ENCODE data around the gene MMP11.
"Not testable (repeated sequence)": the region's sequence is repeated elsewhere in the genome, so short reads cannot be mapped to it uniquely, and the experiment has no call there.

The MMP11 gene, protein sequence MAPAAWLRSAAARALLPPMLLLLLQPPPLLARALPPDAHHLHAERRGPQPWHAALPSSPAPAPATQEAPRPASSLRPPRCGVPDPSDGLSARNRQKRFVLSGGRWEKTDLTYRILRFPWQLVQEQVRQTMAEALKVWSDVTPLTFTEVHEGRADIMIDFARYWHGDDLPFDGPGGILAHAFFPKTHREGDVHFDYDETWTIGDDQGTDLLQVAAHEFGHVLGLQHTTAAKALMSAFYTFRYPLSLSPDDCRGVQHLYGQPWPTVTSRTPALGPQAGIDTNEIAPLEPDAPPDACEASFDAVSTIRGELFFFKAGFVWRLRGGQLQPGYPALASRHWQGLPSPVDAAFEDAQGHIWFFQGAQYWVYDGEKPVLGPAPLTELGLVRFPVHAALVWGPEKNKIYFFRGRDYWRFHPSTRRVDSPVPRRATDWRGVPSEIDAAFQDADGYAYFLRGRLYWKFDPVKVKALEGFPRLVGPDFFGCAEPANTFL

DNA sequence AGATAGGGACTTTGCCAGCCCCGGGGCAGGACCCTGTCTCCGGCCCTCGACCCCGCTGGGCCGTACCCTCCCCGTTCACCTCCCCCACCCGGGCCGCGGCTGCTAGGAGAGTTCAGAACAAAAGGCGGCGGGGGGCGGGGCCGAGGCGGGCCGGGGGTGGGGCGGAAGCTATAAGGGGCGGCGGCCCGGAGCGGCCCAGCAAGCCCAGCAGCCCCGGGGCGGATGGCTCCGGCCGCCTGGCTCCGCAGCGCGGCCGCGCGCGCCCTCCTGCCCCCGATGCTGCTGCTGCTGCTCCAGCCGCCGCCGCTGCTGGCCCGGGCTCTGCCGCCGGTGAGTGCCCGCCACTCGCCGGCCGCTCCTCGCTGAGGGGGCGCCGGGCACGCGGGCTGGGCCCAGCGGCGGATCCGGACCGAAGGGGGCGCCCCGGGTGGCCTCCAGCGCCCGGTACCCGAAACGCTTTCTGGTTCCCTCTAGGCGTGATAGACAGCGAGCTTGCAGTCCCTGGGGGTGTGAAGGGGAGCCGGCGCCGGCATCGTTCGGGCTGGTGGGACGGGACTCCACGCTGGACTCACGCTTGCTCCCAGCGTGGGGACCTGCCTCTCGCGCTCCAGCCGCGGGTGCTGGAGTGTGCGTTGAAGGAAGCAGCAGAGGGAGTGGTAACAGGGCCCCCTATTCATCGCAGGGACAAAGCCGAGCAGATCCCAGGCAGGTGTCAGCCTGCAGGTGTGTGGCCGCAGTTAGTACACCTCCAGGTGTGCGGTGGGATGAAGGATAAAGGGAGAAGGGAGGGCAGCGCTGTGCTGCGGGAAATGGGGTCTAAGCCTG lies at the start of gene MMP11:
Gene MMP11, plus strand, starts transcription at position 201 of the 825 bp plus-strand sequence. Its CDS starts 22 bp downstream, at position 223.
- DNase-seq, result no peak

DNA sequence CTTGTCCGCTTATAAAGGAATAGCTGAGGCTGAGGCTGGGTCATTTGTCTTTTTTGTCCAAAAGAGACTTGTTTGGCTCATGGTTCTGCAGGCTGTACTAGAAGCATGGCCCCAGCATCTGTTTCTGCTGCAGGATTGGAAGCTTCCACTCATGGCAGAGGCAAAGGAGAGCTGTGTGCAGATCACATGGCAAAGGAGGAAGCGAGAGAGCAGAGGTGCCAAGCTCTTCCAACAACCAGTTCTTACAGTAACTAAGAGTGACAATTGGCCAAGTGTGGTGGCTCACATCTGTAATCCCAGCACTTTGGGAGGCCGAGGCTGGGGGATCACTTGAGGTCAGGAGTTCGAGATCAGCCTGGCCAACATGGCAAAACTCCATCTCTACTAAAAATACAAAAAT lies 44.5 kb upstream of the MMP11 start:
- DNase-seq, result not testable (repeated sequence)

DNA sequence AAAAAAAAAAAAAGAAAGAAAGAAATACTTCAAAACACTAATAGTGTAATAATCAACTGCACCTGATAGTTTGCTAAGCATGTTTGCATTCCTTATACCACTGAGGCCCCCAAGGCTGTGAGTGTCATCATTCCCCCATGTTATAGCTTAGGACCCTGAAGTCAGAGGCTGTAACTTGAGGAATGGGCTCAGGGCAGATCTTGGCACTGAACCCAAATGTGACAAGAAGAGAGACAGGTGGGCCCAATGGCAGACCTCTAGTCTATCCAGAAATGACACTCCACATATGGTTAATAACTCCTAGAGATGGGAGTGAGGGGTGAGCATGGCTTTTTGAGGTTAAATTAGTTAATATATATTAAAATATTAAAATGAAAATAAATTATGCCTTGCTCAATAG lies 35.0 kb upstream of the MMP11 start:
- no peak for DNase-seq

DNA sequence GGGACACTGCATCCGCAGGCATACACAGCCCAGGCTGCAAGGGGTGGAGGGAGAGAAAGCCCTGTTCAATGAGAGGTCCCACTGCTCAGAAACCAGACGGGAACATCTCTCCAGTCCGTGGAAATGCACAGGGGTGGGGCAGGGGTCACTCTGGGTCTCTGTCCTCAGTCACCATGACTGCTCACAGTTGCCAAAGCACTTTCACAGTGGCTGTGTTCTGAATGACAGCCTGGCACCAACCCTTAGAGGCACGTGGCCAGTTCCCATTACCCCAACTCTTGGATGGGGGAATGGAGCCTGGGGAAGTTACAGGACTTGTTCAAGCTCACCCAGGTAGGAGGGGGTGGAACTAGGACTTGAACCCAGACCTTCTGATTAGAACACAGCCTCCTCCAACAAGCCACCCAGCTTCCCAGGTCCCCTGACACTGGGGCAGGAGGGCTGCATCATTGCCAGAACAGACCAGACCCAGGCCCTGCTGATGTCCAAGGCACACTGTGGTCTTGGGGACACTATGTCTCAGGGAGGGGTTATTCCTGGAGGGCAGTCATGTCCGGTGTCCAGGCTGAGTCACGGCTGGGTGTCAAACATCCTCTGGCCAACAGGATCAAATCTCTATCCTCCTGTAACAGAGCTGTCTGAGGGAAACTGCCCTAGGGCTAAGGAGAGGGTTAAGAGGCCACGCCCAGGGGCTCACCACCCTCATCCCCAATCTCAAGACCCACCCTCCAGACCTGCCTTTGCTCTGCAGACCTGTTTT lies 30.0 kb upstream of the MMP11 start:
- DNase-seq, result no peak

DNA sequence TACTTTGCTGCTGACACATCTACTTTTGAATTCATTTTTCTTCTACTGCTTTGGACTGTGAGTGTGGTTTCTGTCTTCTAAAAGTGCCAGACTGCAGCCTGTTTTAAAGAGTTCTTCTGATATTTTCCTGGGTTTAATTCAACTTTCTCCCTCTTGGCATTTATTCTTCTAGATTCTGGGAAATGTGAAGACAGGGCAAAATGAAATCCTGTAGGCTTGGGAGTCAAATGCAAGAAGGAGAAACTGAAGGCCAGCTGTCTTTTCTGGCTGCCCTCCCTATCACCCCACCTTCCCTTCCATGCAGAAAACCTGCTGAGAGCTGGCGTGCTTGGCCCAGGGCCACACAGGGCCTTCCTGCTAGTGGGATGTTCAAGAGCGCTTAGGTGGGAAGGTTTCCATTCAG lies 29.3 kb upstream of the MMP11 start:
- DNase-seq, result no peak

DNA sequence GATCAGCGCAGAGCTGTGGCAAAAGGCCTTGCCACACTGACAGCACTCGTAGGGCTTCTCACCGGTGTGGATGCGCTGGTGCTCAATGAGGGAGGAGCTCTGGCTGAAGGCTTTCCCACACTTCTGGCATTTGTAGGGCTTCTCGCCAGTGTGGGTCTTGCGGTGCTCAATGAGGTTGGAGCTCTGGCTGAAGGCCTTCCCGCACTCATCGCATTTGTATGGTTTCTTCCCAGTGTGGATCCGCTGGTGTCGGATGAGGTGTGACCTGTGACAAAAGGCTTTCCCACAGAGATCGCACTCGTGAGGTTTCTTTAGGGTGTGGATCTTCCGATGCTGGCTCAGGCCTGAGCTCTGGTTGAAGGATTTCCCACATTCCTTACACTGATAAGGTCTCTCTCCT lies 28.6 kb upstream of the MMP11 start:
- DNase-seq, result no peak

DNA sequence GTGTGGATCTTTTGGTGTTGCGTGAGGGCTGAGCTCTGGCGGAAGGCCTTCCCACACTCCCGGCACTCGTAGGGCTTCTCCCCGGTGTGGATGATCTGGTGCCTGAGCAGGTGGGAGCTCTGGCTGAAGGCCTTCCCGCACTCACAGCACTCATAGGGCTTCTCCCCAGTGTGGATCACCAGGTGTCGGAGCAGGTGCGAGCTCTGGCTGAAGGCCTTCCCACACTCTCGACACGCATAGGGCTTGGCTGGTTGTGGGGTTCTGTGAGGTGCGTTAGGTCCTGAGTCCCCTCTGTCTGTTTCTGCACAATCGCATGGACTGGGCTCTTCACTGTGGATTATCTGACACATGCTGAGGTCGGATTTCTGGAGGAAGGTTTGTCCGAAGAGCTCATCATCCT lies 28.2 kb upstream of the MMP11 start:
- no peak for DNase-seq

DNA sequence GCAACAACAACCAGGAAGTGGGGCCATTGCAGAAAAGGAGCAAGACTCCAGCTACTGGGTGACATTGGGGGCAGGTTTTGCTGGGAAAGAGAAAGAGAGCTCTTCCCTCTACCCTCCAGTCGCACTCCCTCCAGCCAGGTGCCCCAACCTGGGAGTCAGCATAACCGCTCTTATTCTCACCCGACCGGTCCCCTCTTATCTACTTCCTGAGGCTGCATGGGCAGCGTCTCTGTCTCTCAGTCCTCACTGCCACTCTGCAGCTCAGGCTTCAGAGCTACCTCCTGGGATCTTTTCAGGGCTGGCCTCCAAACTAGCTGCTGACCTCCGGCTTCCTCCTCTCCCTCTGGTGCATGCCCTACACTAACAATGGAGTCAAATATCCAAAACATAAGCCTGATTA lies 26.9 kb upstream of the MMP11 start:
- no peak for DNase-seq

DNA sequence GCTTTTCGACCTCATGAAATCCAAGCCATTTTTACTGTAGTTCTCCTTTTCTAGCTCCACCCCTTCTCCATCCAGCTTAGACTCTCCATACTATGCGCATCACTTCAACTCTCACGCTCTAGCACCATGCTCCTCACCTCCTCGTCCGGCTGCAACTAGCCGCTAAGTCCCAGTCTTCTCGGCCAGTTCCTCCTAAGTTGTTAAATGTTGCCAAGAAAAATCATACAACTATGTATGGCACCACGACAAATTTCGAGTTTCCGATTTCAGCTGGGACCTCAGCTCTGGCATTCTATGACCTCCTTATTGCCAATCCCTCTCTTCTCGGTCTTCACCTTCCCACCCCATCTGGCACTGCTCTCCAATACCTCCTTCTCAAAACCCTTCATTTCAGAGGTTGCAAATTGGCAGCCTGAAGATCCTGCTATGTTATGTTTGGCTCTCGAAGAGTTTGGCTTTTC lies 22.8 kb upstream of the MMP11 start:
- DNase-seq, result no peak

DNA sequence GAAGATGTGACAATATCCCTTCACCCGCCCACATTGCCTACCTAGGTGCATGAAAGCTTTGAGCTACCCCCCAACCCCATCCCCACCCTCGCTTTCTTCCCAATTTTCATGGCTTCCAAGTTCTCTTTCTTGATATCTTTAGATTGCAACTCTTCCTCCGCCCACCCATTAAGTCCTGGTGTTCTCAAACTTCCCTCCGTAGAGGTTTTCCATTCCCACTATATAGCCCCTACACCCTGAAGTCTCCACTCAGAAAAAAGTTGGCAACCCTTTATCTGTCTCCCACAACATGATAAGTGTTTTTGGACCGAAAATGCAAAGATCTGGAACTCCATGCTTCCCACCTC lies 22.3 kb upstream of the MMP11 start:
- no peak for DNase-seq

DNA sequence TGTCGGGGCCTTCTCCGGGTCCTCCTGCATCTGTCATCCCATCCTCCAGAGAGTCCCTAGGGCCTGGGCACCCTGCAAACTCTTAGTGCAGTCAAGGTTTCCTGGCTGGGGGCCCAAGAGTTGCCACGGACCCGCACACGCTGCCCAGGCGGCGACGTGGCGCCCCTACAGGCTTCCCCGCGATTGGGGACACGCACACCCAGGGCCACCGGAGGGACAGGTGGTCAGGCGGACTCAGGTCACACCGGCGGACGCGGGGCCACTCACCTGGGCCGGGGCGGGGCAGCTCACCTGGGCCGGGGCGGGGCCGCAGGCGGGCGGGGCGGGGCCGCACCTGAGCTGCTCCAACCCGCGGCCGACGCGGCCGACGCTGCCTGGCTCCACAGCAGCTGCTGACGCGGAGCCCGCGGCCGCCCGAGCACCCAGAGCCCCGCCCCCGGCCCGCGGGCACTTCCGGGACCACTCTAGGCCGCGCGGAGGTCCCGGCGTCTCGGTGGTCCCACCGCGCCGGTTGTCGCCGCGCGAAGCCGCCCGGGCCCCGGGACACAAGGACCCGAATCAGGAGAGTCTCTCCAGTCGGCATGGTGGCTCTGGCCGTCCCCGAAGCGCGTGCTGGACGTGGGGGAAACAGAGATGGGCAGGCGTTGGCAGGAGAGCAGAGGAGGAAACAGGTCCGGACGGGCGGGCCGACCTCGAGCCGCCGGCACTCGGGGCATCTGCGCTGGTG lies 21.8 kb upstream of the MMP11 start, which contains the start of gene ZNF70:
Gene ZNF70, minus strand, starts transcription at position 399 of the 727 bp plus-strand sequence. CDS start 5,972 bp downstream, outside the sequence.
- DNase-seq, result peak; percentile 45

DNA sequence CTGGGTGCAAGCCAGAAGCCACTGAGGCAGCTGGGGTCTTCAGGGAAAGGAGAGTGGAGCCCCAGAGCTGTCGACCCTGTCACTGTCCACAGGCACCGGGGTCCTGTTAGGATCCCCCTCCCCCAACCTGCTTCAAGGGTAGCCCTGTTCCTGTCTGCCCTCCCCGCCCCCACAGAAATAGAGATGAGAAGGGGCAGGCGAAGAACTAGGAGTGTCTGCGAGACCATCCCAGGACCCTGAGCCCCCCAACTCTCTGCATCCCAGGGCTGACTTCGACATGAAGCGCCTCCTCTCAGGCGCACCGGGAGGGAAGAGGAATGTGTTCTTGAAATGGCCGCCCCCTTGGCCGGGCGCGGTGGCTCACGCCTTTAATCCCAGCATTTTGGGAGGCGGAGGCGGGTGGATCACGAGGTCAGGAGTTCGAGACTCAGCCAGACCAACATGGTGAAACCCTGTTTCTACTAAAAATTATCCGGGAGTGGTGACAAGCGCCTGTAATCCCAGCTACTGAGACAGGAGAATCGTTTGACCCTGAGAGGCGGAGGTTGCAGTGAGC lies 21.1 kb upstream of the MMP11 start:
- no peak for DNase-seq

DNA sequence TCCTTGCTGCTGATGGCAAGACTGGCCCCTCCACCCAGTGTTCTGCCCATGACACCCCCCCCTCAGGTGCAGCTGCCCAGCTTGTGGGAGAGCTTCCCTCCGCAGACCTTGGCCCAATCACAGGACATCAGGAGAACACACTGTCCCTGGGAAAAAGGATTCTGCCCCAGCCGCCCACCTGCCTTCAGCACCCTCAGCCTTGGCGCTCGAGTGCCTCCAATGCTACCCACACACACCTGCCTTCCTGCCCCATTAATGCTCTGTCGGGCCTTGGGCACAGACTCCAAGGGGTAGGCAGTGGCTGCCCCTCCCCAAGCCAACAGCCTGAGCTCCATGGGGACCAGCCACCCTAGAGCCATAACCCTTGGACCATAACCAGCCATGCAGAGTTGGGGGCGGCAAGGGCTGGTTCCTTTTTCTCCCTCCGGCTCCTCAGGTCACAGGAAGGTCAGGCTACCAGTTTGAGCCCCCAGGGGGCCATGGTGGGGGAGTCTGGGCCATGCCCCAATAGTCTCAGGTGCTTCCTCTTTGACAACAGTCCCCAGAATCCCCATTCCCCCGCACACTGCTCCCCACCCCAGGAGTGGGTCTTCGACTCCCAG lies 20.5 kb upstream of the MMP11 start:
- no peak for DNase-seq

DNA sequence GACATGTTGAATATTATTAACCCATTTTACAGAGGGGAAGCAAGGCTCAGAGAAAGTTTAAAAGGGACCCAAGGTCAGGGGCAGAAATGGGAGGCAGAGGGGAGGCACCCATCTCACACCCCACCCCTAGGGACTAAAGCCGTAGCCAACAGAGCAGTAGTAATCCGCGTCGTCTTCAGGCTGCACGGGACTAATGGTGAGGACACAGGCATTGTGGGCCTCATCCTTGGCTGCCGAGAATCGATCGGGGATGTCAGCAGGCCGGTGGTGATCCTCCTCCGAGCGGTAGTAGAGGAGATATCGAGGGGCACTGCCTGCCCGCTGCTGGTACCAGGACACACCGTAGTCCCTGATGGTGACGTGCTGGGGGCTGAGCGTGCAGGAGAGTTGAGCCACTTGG lies 19.9 kb upstream of the MMP11 start:
- DNase-seq, result no peak

DNA sequence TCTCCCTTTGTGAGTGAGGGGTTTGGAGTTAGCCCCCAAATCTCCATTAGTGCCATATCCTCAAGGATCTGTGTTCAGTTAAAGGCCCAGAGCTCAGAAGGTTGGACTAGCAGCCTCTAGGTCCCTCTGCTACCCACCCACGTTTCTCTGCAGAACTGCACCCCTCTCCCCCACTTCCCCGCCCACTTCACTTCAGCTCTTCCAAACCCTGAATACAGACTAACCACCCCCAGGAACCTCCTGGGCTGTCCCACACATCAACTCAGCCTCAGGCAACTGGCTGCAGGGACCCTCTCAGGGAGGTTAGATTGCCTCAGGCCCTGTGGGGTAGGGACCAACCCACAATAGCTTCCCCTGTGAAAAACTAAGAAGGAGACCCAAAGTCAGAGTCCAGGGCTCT lies 19.3 kb upstream of the MMP11 start:
- no peak for DNase-seq

DNA sequence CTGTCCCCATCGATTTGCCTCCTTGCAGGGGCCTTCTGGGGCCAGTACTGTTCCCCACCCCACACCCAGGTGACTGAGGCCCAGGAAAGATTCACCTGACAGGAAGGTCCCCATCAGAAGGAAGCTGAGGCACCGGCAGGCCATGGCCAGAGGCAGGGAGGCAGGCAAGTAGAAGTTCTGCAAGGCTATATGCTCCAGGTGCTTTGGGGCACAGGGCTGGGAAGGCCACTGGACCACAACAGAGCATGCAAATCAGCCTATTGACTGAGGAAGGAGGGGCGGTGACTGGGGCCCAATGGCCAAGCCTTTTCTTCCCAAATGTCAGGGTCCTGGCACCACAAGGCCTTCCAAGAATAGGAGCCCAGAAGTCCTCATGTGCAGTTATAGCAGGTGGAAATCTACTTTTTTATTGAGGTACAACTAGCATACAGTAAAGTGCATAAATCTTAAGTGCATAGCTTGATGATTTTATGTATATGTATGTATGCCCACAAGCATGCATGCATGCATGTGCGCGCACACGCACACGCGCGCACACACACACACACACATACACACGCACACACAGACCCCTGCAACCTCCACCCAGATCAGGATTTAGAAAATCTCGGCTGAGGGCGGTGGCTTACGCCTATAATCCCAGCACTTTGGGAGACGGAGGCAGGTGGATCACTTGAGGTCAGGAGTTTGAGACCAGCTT lies 18.3 kb upstream of the MMP11 start, which contains the start of gene VPREB3:
Gene VPREB3, minus strand, starts transcription at position 206 of the 700 bp plus-strand sequence. Its CDS starts 62 bp downstream, at position 144.
- no peak for DNase-seq

DNA sequence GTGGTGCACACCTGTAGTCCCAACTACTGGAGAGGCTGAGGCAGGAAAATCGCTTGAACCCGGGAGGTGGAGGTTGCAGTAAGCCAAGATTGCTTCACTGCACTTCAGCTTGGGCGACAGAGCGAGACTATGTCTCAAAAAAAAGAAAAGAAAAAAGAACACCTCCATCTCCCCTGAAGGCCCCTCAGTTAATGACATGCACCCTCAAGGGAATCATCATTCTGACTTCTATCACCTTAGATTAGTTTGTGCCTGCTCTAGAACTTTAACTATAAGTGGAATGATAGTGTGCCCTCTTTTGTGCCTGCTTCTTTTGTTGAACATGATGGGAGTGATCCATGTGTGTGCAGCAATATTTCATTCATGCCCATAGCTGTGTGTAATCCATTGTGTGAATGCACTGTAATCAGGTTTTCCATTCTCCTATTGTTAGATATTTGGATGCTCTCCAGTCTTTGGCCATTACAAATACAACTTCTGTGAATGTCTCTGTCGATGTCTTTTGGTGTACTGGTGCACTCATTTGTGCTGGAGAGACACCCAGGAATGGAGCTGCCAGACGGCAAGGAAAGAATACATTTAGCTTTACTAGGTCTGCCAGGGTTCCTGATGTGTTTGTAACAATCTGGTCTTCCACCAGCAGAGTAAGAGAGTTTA lies 17.5 kb upstream of the MMP11 start:
- DNase-seq, result no peak

DNA sequence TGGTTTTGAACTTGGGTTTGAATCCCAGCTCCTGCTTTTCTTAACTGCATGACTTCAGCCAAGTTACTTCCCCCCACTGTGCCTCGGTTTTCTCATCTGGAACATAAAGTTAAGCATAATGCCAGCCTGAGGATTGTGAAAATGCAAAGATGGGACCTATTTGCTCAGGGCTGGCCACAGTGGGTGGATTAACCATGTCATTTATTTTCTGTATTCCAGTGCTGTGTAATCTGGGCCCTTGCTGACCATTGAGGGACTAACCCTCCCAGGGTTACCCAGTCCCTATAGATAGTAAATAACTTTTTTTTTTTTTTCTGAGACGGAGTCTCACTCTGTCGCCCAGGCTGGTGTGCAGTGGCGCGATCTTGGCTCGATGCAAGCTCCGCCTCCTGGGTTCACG lies 16.9 kb upstream of the MMP11 start:
- DNase-seq, result no peak

DNA sequence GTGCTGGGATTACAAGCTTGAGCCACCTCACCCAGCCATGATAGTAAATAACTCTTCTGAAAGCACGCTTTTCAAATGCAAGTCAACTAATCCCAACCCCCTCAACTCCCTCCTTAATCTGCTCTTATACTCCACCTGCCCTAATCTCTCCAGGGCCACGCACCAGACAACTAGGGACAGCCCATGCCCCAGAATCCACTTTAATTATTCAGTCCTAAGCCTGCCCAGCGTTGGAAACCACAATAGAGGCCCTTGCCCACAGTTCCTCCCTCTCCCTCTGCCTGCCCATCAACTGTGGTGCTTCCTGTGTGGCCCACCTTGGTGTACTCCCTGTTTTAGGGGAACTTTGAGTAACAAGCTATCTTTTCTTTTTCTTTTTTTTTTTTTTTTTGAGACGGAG lies 15.8 kb upstream of the MMP11 start:
- no peak for DNase-seq

DNA sequence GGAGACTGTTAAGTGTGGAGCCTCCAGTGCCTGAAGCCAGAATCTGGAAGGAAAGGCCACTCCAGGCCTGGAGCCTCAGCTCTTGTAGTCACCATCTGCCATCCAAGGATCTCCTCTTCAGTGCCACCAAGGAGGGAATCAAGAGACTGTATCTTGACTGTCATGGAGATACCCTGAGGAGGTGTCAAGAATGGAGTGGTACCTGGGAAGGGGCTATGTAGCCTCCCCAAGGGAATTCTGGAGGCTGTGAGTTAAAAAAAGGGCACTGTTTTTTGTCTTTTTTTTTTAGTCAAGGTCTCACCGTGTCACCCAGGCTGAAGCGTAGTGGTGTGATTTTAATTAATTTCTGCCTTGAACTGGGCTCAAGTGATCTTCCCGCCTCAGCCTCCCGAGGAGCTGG lies 13.1 kb upstream of the MMP11 start:
- DNase-seq, result no peak
